Measurements from ENCODE around the gene FCER2. TPM values are rescaled to one million over a fixed set of nuclear protein-coding genes. Genes with fewer than 3 reads are reported as not detected.

FCER2 gene
- total RNA-seq, 1 donor, result 2.7 TPM

Other genes starting within 250 kb of the FCER2 start
- gene PEX11G, start 213.1 kb downstream of the FCER2 start, total RNA-seq, result 4.8 TPM
- 25.6 TPM for gene ZNF358, start 186.0 kb downstream of the FCER2 start, total RNA-seq
- gene MCOLN1, start 179.5 kb downstream of the FCER2 start, total RNA-seq, result 8.9 TPM
- gene PNPLA6, start 166.4 kb downstream of the FCER2 start, total RNA-seq, result 109 TPM
- 3.0 TPM for gene CAMSAP3, start 106.3 kb downstream of the FCER2 start, total RNA-seq
- gene XAB2, start 72.6 kb downstream of the FCER2 start, total RNA-seq, result 123 TPM
- gene PET100, start 72.3 kb downstream of the FCER2 start, total RNA-seq, result 4.6 TPM
- 0.81 TPM for gene PCP2, start 68.4 kb downstream of the FCER2 start, total RNA-seq
- 187 TPM for gene STXBP2, start 65.0 kb downstream of the FCER2 start, total RNA-seq
- 0.54 TPM for gene RETN, start 33.1 kb downstream of the FCER2 start, total RNA-seq
- 0.27 TPM for gene MCEMP1, start 25.0 kb downstream of the FCER2 start, total RNA-seq
- 52.0 TPM for gene TRAPPC5, start 21.3 kb downstream of the FCER2 start, total RNA-seq
- under 0.01 TPM for gene CLEC4G, start 30.0 kb upstream of the FCER2 start, total RNA-seq
- not detected for gene CD209, start 45.4 kb upstream of the FCER2 start, total RNA-seq
- gene CLEC4M, start 61.1 kb upstream of the FCER2 start, total RNA-seq, result under 0.01 TPM
- gene EVI5L, start 128.1 kb upstream of the FCER2 start, total RNA-seq, result 18.6 TPM
- under 0.01 TPM for gene PRR36, start 172.3 kb upstream of the FCER2 start, total RNA-seq
- gene LRRC8E, start 186.4 kb upstream of the FCER2 start, total RNA-seq, result 0.27 TPM
- gene MAP2K7, start 201.7 kb upstream of the FCER2 start, total RNA-seq, result 21.5 TPM
- gene TGFBR3L, start 212.7 kb upstream of the FCER2 start, total RNA-seq, result not detected
- 11.3 TPM for gene SNAPC2, start 218.2 kb upstream of the FCER2 start, total RNA-seq
- gene CTXN1, start 224.0 kb upstream of the FCER2 start, total RNA-seq, result 1.9 TPM
- 44.7 TPM for gene TIMM44, start 241.5 kb upstream of the FCER2 start, total RNA-seq

Data from hematopoietic multipotent progenitor cell (in vitro differentiated cells).